HG03520 (cell line): ENCODE results near the gene IMPA2.
"Not testable (repeated sequence)": the region's sequence is repeated elsewhere in the genome, so short reads cannot be mapped to it uniquely, and the experiment has no call there.

Experiments
- ATAC-seq: cut with Tn5 transposase; IDR thresholded peaks from one replicate; pipeline ENCODE4 v1.9.1; 2021; ENCODE audit warnings: mild to moderate bottlenecking, moderate library complexity; ENCODE audit not compliant: unreplicated experiment

The IMPA2 gene

DNA sequence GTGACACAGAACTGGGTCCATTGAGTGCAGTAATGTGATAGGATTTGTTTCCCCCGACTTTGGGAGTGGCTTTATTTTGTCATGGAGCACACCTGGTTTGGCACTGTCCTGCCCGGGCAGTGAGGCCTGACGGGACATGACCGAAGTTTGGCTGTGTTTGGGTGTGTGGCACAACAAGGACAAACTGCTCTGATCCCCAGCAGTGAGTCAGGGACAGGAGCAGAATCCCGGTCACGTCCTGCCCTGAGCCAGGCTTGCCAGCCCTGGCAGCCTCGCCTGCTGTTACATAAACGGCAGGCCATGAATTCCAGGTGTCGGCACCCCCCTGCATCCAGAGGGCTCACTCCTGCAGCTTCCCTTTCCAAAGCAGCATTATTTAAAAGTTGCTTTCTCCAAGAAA lies 45.7 kb downstream of the IMPA2 start:
- ATAC-seq, result no peak

DNA sequence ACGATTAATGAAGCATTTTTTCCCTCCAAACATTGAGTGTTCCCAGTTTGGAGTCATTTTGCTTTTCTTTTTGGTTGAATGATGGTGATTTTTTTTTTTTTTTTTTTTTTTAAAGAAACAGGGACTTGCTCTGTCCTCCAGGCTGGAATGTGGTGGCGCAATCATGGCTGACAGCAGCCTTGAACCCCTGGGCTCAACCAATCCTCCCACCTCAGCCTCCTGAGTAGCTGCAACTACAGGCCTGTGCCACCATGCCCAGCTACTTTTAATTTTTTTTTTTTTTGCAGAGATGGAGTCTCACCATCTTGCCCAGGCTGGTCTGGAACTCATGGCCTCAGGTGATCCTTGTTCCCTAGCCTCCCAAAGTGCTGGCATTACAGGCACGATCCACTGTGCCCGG lies 46.2 kb downstream of the IMPA2 start:
- ATAC-seq, result no peak

DNA sequence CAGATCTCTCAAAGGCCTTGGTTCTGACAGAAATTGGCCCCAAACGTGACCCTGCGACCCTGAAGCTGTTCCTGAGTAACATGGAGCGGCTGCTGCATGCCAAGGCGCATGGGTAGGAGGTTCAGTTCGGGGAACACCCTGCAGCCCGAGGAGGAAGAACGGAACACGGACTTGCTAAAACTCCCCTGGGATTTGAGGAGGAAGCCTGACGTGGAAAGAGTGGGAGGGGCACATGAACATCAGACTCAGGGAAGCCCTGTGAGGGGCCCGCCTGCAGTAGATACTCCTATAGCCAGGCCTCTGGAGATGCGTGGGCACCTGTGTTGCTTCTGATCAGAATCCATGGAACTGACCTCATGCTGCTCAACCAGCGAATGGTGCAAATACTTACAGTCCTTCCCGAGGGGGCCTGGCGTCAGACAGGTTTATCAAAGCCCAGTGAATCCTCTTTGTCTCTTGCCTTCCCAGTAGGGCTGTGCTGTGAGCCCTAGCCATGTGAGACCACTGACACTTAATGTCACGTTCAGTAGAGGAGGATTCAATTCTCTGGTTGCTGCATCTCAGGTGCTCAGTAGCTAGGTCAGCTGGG lies 46.8 kb downstream of the IMPA2 start:
- no peak for ATAC-seq

GRCh38 chr18:12028674-12029073 lies 47.4 kb downstream of the IMPA2 start:
- ATAC-seq, result no peak

DNA sequence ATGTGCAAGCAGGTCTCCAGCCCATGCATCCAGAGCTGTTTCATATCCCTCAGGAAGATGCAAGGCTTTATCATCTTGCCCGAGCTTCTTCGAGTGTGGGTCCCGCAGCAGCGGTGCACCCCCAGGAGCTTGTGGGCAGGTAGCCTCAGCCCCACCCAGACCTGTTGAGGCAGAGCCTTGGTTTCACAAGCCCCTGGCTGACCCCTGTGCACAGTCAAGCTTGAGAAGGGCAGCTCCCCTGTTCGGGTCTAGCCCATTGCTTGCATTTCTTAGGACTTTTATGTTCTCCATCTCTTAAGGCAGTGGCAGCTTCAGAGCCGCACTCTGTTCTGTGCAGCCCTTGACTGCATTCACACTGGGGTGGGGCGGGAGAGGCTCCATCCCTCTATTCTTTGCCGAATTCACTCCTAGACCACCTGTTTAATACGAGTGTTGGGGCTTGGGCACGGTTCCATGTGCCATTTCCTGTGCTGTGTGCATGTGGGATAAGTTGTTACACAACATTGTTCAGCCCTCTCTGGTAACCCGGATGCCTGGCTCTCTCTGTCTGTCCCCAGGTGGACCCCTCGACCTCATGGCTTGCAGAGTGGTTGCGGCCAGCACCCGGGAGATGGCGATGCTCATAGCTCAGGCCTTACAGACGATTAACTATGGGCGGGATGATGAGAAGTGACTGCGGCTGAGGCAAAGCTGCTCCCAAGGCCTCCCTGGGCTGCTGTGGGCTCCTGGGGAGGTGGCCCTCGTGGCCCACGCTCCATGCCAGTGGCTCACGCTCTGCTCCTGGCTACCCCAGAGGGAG lies 48.7 kb downstream of the IMPA2 start:
- ATAC-seq, result no peak

DNA sequence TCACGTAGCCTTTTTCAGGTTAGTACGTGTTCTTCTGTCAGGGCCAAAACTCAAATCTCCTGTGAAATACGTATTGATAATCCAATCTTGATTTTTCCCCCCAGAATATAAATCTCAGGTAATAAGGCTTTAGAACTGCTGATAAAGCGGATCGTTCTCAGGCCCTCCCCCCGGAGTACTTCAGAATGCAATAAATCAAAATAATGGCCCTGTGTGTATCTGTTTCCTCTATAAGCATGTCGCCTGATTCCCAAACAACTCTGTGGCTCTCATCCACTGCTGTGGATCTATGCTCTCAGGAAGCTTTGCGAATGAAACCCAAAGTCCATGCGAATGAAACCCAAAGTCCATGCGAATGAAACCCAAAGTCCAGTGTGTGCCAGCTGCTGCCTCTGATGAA lies 49.4 kb downstream of the IMPA2 start:
- ATAC-seq, result no peak

DNA sequence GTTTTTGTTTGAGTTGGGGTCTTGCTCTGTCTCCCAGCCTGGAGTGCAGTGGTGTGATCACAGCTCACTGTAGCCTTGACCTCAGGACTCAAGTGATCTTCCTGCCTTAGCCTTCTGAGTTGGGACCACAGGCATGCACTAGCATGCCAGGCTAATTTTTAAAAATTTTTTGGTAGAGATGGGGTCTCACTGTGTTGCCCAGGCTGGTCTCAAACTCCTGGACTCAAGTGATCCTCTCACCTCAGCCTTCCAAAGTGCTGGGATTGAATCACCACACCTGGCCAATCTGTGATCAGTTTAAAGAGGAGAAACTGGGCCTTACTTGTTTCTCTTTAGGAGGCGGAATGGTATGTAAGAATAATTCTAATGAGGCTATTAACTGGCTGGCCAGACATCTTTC lies 49.9 kb downstream of the IMPA2 start:
- no peak for ATAC-seq

DNA sequence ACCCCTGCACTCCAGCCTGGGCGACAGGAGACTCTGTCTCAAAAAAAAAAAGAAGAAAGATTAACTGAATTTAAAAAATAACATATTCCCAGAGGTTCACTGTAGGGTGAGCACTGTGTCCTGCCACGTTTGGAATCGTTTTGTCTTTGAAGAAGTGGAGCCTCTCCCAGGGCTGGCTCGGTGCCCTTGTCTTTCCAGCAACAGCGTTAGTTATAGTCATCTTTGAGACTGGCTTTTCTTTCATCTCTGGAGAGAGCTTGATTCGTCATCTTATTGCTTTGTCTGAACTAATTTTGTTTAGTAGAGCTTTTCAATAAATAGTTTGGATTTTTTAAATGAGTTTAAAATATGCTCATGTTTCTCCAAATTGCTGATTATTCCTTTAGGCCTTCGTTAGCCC lies 50.5 kb downstream of the IMPA2 start:
- ATAC-seq, result no peak

DNA sequence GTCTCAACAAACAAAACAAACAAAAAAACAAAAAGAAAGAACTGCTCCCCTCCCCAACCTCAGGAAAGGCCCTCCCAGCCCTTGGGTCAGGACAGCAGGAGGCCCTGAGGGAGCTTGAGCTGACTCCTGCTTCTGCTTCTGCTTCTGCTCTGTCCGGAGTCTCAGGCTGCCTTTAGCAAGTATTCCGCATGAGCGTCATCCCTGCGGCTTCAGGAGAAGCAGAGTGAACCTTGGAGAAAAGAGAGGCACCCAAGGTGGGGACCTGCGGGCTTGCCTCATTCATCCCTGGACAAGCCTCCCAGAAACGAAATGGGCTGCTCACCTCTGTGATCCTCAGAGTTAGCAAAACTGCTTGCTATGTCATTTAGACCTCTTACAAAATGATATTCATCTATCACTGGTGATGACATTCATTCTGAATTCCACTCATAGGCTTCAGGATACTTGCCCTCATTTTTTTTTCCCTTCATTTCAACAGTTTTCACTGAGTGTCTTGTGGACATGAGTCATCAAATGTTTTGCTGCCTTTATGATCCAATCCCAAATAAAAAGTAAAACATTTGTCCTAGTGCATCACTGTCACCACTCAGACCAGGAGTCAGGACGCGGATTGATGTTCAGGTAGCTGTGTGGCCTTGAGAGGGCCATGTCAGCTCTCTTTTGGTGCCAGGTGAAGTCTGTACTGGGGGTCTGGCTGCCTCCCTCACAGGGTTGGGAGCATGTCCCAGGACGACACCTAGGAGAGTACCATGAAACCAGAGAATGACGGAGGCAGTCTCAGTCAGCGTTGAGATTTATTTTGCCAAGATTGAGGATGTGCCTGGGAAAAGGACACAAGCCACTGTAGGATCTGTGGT lies 51.7 kb downstream of the IMPA2 start:
- ATAC-seq, result no peak

- no peak for ATAC-seq
These were observed 52.3 kb downstream of the IMPA2 start for GRCh38 chr18:12033643-12034025.

- ATAC-seq, result no peak
These were observed 53.2 kb downstream of the IMPA2 start for GRCh38 chr18:12034241-12035100.

DNA sequence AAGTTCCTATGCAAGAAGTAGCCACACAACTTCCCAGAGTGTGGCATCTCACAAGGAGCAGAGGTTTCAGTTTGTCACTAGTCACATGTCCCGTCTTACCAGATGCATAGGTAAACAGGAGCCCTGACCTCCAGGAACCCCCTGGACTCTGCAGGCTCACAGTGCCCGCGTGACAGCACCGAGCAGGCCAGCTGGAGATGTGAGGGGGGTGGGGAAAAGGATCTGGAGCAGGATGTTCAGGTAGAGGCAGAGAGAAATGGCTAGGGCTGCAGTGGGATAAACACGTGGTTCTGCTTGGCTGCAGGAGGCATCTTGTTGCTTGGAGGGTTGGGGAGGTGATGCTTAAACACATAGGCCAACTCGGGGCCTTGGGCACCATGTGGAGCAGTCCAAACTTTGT lies 54.2 kb downstream of the IMPA2 start:
- no peak for ATAC-seq

DNA sequence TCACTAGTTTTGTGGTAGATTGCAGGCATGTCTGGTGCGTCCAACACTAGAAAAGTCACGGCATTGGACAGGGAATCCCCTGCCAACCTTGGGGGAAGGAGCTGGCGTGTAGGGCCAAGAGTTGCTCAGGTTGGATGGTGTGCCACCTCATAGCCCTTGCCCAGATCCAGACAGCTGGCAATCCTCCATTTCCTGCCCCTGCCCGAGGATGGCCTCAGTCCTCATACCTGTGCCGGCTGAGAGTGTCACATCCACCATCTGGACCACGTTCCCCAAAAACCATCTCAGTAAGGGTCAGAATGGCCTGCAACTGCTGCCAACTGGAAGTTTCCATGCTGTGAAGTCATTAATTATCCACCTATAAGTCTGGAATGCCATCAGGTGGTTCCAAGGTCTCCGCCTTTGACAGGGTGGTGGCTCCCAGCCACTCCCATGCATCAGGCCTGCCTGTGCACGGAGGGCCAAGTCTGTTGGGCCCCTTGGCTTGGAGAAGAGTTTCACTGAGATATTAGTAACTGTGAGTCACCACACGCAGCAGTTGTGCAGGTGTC lies 55.0 kb downstream of the IMPA2 start:
- ATAC-seq, result no peak

DNA sequence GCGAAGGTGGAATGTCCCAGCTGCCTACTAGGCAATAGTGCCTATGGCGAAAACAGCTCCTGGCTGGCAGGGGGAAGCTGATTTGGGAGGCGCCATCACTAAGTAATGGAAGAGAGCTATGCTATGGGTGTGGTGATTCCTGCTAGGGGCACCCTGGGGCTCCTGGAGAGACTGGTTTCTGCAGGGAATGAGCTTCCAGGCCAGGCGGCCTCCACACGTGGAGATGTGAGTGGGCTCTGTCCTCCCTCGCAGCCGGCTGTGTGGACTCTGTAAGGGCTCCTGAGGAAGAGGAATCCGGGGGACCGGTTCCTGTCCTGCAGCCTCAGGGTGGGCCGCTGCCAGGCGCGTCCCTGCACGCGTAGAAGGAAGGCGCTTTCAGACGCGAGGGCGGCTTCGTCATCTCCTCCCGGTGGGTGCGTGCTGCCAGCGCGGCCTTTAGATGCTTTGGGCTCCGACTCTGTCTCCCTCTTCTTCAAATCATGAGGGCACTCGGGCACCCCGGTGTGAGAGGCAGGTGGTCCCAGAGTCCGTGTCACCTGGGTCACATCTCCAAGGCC lies 56.9 kb downstream of the IMPA2 start:
- ATAC-seq, result no peak

DNA sequence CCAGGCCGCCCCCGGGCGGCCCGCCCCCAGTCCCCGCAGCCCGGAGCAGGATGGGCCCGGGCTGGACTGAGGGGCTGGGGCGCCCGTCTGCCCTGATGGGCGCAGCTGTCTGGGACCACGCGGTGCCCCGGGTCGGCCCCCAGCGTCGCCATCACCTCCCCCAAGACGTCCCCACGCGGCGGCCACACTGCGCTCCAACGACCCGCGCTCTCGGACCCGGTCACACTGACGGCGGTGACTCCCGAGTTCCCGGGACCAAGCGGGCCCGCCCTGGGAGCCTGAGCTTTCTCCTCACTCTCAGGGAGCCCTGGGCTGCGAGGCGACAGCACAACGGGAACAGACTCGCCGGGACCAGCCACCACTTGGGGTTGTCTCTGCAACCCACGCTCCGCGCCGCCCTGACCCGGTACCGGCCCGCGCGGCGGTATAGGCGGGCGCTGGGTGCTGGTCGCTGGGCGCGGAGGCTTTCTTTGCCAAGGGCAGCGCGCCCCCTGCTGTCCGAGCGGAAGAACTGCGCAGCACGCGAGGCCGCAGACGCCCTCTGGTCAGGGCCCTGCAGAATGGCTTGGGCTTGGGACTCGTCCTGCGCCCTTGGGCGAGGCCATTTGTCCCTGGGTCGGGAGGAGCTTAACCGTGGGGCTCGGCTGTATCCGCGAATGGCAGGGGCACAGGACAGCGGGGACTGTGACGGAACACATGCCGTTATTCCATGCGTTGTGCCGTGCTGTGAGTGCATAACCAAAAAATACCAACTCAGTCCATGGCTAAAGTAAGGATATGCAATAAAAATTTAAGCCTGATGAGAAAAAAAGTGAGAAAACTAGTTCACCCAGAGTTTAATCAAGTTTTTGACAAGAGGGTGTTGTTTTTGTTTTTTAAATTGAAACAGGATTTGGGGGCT lies 57.6 kb downstream of the IMPA2 start:
- peak; percentile 66 for ATAC-seq

GRCh38 chr18:12039540-12039930 lies 58.2 kb downstream of the IMPA2 start:
- ATAC-seq, result not testable (repeated sequence)

DNA sequence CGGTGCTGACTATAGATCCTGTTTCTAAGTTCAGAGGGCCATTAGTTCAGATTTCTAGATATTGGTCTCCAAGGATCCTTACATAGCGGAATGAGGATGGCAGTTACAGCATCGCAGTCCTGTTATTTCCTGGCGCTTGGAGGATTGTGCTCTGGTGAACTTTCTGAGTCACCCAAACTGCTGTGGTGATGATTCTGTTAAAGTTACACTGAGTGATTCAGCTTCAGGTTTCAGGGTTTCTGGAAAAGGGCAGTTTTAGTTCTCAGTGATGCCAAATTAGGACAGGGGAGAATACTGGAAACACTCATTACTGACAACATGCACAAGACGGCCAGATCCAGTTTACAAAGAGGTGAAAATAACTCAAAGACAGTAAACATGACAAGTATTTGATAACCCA lies 60.3 kb downstream of the IMPA2 start:
- no peak for ATAC-seq

DNA sequence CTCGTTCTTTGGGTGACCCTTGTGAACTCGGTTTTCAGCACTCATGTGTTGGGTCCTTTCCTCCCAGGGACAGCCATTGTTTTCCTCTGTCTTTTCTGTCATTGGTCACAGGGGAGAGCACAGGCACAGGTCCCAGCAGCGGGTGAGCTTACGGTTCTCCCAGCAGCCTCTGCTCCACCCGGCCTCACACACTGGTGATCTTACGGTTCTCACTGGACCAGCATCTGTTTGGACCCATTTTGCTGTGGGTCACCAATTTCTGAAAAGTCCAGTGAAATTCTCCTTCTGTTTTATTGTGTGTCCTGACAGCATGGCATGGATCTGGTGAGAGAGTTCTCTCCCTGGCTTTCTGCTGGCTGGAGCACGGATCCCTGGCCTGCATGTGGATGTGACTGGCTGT lies 62.5 kb downstream of the IMPA2 start:
- ATAC-seq, result no peak

DNA sequence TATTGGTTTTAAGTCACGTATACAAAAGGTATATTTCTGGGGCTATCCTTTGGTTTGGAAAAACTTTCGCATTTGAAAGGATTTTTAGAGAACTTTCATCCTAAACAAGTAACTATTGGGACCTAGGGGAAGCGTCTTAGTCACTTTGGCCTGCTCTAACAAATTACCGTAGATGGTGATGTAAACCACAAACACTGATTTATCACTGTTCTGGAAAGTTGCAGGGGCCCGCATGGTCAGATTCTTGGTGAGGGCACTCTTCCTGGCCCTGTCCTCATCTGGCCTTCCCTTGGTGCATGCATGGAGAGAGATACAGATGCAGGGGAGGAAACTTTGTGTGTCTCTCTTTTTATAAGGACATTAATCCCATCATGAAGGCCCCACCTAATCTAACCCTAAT lies 63.3 kb downstream of the IMPA2 start:
- no peak for ATAC-seq
